Panc1 (cell line): Measurements from ENCODE around the gene SIRT1. TPM values are rescaled to one million over a fixed set of nuclear protein-coding genes. Genes with fewer than 3 reads are reported as not detected.

Experiments used
- ATAC-seq: fragments of 200-7000 bp; cut with Tn5 transposase; 2 replicates; pipeline ENCODE4 v1.9.1; 2020; ENCODE audit warnings: mild to moderate bottlenecking, moderate library complexity
- BruUV-seq: library from RNA; stranded (reverse); fragments of 400-500 nt; replicated peaks from 2 replicates; lab custom pipeline; 2021; lab: Mats Ljungman, UMichigan
- CTCF ChIA-PET: fragments of 300-600 bp; sonication (Branson Sonifier 250); formaldehyde crosslinking; loops from one replicate; lab custom pipeline; 2022; ENCODE audit warnings: antibody characterized with exemption; lab: Charles Lee
- POLR2A ChIA-PET: fragments of 300-600 bp; sonication (Branson Sonifier 250); formaldehyde crosslinking; loops from one replicate; lab custom pipeline; 2022; ENCODE audit warnings: antibody characterized with exemption; lab: Charles Lee
- DNase-seq: peaks from one replicate; pipeline ENCODE4 v3.0.0-alpha.2; 2010; ENCODE audit warnings: low read depth, low spot score
- H3K27ac ChIP-seq: 2 replicates; pipeline ENCODE4 v1.5.1; 2011; ENCODE audit warnings: mild to moderate bottlenecking, low read length, inconsistent platforms
- H3K27me3 ChIP-seq: fragments of 200-500 bp; sonication (Bioruptor generic); 2 replicates; pipeline ENCODE4 v1.6.0; 2014; ENCODE audit warnings: low read length, inconsistent platforms; ENCODE audit not compliant: control insufficient read depth, insufficient read depth
- H3K36me3 ChIP-seq: fragments of 200-500 bp; sonication (Bioruptor generic); 2 replicates; pipeline ENCODE4 v1.5.1; 2014; ENCODE audit warnings: inconsistent platforms, mild to moderate bottlenecking, low read length, moderate library complexity; ENCODE audit not compliant: control insufficient read depth, insufficient read depth
- H3K4me1 ChIP-seq: 2 replicates; pipeline ENCODE4 v1.5.1; 2011; ENCODE audit warnings: inconsistent platforms, mild to moderate bottlenecking, low read length, moderate library complexity; ENCODE audit not compliant: control insufficient read depth, insufficient read depth
- H3K4me3 ChIP-seq, 2 experiments: 2 replicates each; pipeline ENCODE4 v1.5.1; 2011 to 2012; ENCODE audit warnings: low read depth in 2 of 2, low read length in 2 of 2, mild to moderate bottlenecking in 2 of 2, inconsistent platforms in 1 of 2, moderate library complexity in 1 of 2
- H3K9me3 ChIP-seq: fragments of 200-500 bp; sonication (Bioruptor generic); 2 replicates; pipeline ENCODE4 v1.5.1; 2014; ENCODE audit warnings: low read depth, mild to moderate bottlenecking, inconsistent platforms, low read length, moderate library complexity; ENCODE audit not compliant: control insufficient read depth, insufficient read depth
- CTCF ChIP-seq: fragments of 450-650 bp; IDR thresholded peaks from 2 replicates; pipeline ENCODE4 v1.5.1; 2017; ENCODE audit warnings: mild to moderate bottlenecking
- POLR2AphosphoS5 ChIP-seq: IDR thresholded peaks from 2 replicates; pipeline ENCODE4 v1.6.1; 2012; ENCODE audit warnings: mild to moderate bottlenecking, low read depth, low read length, moderate library complexity
- REST ChIP-seq, 2 experiments: IDR thresholded peaks; 2 replicates each; pipeline ENCODE4 v1.6.1; 2011 to 2012; ENCODE audit warnings: low read depth in 2 of 2, control low read depth in 1 of 2, low read length in 1 of 2, mild to moderate bottlenecking in 1 of 2, moderate library complexity in 1 of 2; ENCODE audit not compliant: insufficient read depth in 1 of 2
- SIN3A ChIP-seq: IDR thresholded peaks from 2 replicates; pipeline ENCODE4 v1.6.1; 2012; ENCODE audit warnings: low read depth, mild to moderate bottlenecking, low read length, moderate library complexity, borderline replicate concordance; ENCODE audit not compliant: insufficient read depth
- TCF7L2 ChIP-seq: IDR thresholded peaks from 2 replicates; pipeline ENCODE4 v1.6.1; 2011; ENCODE audit warnings: mild to moderate bottlenecking, low read depth, low read length, inconsistent platforms
- in situ Hi-C: cut with HindIII; loops from 2 replicates; pipeline ENCODE4 v1.10.0; 2016; ENCODE audit warnings: low sequenced_read_pairs, low pct_unique_long_range_greater_than_20kb
- intact Hi-C: fragments of 100-400 bp; cut with micrococcal nuclease; formaldehyde crosslinking; loops from one replicate; pipeline ENCODE4 v1.10.0; 2022; ENCODE audit not compliant: unreplicated experiment
- total RNA-seq: library from RNA; stranded (reverse); gene quantifications from one replicate; pipeline ENCODE4 v1.2.1, GENCODE V29; 2021; ENCODE audit not compliant: unreplicated experiment

Gene SIRT1
- total RNA-seq, 1 experiment from 2014 or later = 45.0 TPM

DNA sequence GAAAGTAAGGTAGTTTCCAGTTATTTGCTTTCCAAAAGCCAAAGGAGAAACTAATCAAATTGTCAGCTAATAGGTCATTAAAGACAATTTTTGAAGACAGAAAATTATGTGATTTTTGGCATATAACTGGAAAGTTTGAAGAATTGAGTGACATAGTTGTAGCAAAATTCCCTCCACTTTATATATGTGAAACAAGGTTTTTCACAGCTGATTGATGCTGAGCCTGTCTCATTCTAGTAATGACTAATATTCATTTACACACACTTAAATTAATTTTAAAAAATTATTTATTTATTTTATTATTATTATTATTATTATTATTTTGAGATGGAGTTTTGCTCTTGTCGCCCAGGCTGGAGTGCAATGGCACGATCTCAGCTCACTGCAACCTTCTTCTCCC is 16.3 kb upstream of the SIRT1 start:
- Histone ChIP-seq H3K27me3 (no peaks in the 10 kb centered on the region), H3K36me3 (no peaks in the 10 kb centered on the region), H3K4me1 (no peaks in the 10 kb centered on the region), H3K9me3 (no peaks in the 10 kb centered on the region), H3K27ac (no peak overlapping the region), H3K4me3 (no peak overlapping the region)
- ChIA-PET POLR2A (interaction anchor here (0.5 kb wide), 1 partner anchor 210 kb away, joined by 3 read pairs; no protein-coding TSS in a partner anchor), CTCF (interaction anchor here (1.2 kb wide), 1 partner anchor 13 kb away, joined by 4 read pairs; no protein-coding TSS in a partner anchor)
- DNase-seq (no peak), ATAC-seq (no peak)
- in situ Hi-C loops = no loop called here
- intact Hi-C loops = no loop called here
- TF ChIP-seq POLR2AphosphoS5 = no peak
- no peak for TF ChIP-seq TCF7L2
- no peak for TF ChIP-seq SIN3A
- TF ChIP-seq REST (IDR thresholded peaks at IDR 0.05; ENCODE audit: insufficient read depth in 1 of 2, low read depth in 2 of 2, low read length in 1 of 2) = no peak
- no peak for TF ChIP-seq CTCF
- no TSS peak for BruUV-seq

- ChIA-PET POLR2A (no interaction called here), CTCF (no interaction called here)
- no peak overlapping the region for H3K27ac ChIP-seq
- no peak for ATAC-seq
- no peaks in the 10 kb centered on the region for H3K9me3 ChIP-seq
- H3K36me3 ChIP-seq = no peaks in the 10 kb centered on the region
- in situ Hi-C loops (no loop called here), intact Hi-C loops (no loop called here)
- no peaks in the 10 kb centered on the region for H3K27me3 ChIP-seq
- H3K4me1 ChIP-seq = no peaks in the 10 kb centered on the region
- TF ChIP-seq TCF7L2 = no peak
- no peak for TF ChIP-seq REST (IDR thresholded peaks at IDR 0.05; ENCODE audit: insufficient read depth in 1 of 2, low read depth in 2 of 2, low read length in 1 of 2)
- no peak for TF ChIP-seq SIN3A
- TF ChIP-seq CTCF = no peak
- TF ChIP-seq POLR2AphosphoS5 = no peak
- H3K4me3 ChIP-seq = no peak overlapping the region
- DNase-seq = no peak
- BruUV-seq = no TSS peak
Observed at GRCh38 chr10:67869996-67870395, 14.5 kb upstream of the SIRT1 start.
